AG04450 (cell line): ENCODE data around the gene PIGL. TPM values are rescaled to one million over a fixed set of nuclear protein-coding genes. Genes with fewer than 3 reads are reported as not detected.

Experiments used
- CTCF ChIA-PET: fragments of 300-600, 350-600 bp; formaldehyde crosslinking; extraction: SDS; loops from one replicate; lab custom pipeline; 2022; ENCODE audit warnings: antibody characterized with exemption, inconsistent platforms; lab: Charles Lee
- POLR2A ChIA-PET: fragments of 350-600 bp; formaldehyde crosslinking; extraction: SDS; loops from one replicate; lab custom pipeline; 2021; ENCODE audit warnings: antibody characterized with exemption, inconsistent platforms; lab: Yijun Ruan, JAX
- DNase-seq: peaks from one replicate; pipeline ENCODE4 v3.0.0-alpha.2; 2011; ENCODE audit warnings: low read depth, low spot score
- H3K27ac ChIP-seq: one replicate; pipeline ENCODE4 v1.5.1; 2012; ENCODE audit warnings: low read depth, low read length, control low read depth
- H3K27me3 ChIP-seq: one replicate; pipeline ENCODE4 v1.6.0; 2012; ENCODE audit warnings: low read length; ENCODE audit not compliant: control insufficient read depth, insufficient read depth
- H3K4me3 ChIP-seq: 2 replicates; pipeline ENCODE4 v1.5.1; 2011; ENCODE audit warnings: mild to moderate bottlenecking, low read depth, low read length, control low read depth
- H3K9me3 ChIP-seq: 2 replicates; pipeline ENCODE4 v1.5.1; 2012; ENCODE audit warnings: low read length; ENCODE audit not compliant: control insufficient read depth, insufficient read depth
- polyA plus RNA-seq: library from polyadenylated mRNA; depleted of rRNA; stranded (reverse); fragments of >200 nt; gene quantifications from 2 replicates; pipeline ENCODE4 v1.2.3, GENCODE V29; 2011
- TF ChIP-seq, protein P1 (sequence below): IDR thresholded peaks from 2 replicates; pipeline ENCODE4 v1.5.1; 2011; ENCODE audit warnings: low read depth, low read length, control low read depth, inconsistent platforms

PIGL gene
- polyA plus RNA-seq, 1 experiment, result 16.5 TPM

DNA sequence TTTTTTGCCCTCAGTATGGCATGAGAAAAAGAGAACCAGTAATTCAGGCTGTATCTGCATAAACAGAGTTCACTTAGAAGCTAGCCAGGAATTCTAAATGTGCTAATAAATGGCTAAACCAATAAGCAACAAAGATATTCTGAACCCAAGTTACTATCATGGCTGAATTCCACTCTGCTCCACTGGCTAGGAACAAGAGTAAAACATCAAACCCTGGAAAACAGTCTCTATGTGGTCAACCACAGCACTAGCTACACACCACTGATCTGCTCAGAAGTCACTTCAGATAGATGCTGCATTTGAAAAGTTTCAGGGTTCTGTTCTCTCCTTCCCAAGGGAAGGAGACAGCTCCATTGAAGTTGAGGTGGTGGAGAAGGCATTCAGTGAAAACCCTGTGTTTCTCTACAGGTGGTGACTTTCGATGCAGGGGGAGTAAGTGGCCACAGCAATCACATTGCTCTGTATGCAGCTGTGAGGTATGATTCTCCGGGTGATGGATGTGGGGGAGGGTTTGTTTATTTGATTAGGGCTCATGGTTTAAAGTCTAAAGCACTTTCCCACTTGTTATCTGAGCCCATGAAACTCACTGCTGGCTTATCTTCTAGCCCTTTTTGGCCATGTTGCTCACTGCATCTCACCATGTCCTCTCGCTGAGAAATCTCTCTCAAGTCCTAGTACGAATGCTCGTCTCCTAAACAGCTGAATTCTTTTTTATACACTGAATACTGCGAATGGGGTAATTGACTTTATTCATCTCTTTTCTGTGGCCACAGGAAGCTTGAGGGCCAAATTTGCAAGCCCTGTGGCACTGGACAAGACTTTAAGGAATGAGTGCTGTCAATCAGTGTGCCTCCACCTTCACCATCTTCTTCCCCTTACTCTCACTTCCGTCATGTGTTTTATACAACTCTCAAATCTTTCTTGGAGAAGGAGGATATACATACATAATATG is 96.4 kb downstream of the PIGL start:
- ChIA-PET CTCF (interaction anchor here (1.0 to 1.9 kb wide), 3 partner anchors 8 to 50 kb away, joined by 4 to 11 read pairs (median 7); no protein-coding TSS in a partner anchor), POLR2A (interaction anchor here (0.5 to 2.2 kb wide), 7 partner anchors 9 to 85 kb away, joined by 3 to 7 read pairs (median 3); partner anchors contain the start of gene UBB)
- peak; percentile 65 for DNase-seq
- Histone ChIP-seq H3K4me3 (no peak overlapping the region), H3K27ac (peak overlapping the region; percentile 33), H3K27me3 (no peaks in the 10 kb centered on the region), H3K9me3 (no peaks in the 10 kb centered on the region)
- TF ChIP-seq, protein P1, sequence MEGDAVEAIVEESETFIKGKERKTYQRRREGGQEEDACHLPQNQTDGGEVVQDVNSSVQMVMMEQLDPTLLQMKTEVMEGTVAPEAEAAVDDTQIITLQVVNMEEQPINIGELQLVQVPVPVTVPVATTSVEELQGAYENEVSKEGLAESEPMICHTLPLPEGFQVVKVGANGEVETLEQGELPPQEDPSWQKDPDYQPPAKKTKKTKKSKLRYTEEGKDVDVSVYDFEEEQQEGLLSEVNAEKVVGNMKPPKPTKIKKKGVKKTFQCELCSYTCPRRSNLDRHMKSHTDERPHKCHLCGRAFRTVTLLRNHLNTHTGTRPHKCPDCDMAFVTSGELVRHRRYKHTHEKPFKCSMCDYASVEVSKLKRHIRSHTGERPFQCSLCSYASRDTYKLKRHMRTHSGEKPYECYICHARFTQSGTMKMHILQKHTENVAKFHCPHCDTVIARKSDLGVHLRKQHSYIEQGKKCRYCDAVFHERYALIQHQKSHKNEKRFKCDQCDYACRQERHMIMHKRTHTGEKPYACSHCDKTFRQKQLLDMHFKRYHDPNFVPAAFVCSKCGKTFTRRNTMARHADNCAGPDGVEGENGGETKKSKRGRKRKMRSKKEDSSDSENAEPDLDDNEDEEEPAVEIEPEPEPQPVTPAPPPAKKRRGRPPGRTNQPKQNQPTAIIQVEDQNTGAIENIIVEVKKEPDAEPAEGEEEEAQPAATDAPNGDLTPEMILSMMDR, result no peak

DNA sequence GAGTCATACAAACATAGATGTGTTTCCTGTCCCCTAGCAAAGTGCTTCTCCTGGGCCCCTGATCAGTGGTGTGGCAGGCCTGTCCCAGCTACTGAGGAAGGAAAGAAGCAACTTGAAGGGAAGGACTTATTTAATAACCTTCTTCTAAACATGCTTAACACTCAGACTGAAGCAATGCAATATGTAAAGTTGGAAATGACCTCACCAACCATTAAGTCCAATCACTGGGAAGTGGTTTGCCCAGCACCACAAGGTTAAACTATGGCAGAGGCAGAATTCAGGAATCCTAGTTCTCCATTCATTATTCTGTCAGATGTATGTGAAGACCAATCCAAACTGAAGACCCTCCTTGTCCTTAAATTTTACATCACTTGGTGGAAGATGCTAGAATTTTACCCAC is 97.2 kb downstream of the PIGL start:
- CTCF ChIA-PET, result interaction anchor here (1.0 to 1.9 kb wide), 2 partner anchors 9 to 29 kb away, joined by 4 to 11 read pairs; no protein-coding TSS in a partner anchor
- POLR2A ChIA-PET, result interaction anchor here (1.5 to 2.2 kb wide), 3 partner anchors 8 to 66 kb away, joined by 7 read pairs; partner anchors contain the start of gene UBB
- Histone ChIP-seq H3K9me3 (no peaks in the 10 kb centered on the region), H3K27me3 (no peaks in the 10 kb centered on the region), H3K27ac (no peak overlapping the region), H3K4me3 (no peak overlapping the region)
- no peak for DNase-seq
- TF ChIP-seq, protein P1, result no peak

DNA sequence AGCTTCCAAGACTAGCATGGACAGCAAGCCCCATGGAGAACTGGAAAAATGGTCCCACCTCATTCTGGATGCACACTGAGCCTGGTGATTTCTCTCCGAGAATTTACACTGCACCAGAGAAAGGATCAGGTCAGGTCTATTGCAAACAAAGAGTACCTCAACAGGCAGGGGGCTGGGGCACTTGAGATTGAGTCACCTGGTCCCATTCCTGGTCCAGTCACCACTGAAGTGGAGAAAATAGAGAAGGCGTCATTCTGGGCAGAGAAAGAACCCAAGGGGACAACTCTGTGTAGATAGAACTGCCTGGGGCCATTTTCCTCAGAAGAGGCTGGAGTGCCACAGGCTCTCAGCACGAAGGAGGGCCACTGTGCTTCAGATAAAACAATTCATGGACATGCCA is 97.8 kb downstream of the PIGL start:
- Histone ChIP-seq H3K27me3 (no peaks in the 10 kb centered on the region), H3K9me3 (no peaks in the 10 kb centered on the region), H3K27ac (no peak overlapping the region), H3K4me3 (no peak overlapping the region)
- DNase-seq, result no peak
- CTCF ChIA-PET, result no interaction called here
- TF ChIP-seq, protein P1, result no peak
- POLR2A ChIA-PET, result no interaction called here

DNA sequence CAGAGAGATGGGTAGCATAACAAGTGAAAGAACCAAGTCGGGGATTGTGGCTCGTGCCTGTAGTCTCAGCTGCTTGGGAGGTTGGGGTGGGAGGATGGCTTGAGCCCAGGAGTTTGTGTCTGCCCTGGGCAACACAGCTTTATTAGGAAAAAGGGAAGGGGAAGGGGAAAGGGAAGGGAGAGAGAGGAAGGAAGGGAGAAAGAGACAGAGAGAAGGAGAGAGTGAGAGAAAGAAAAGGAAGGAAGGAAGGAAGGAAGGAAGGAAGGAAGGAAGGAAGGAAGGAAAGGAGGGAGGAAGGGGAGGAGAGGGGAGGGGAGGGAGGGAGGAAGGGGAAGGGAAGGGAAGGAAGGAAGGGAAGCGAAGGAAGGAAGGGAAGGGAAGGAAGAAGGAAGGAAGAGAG is 103.0 kb downstream of the PIGL start:
- DNase-seq, result no peak
- Histone ChIP-seq H3K4me3 (no peak overlapping the region), H3K27ac (no peak overlapping the region), H3K9me3 (peaks cover 4% of the 10 kb centered on the region), H3K27me3 (no peaks in the 10 kb centered on the region)
- POLR2A ChIA-PET, result interaction anchor here (1.2 kb wide), 1 partner anchor 146 kb away, joined by 3 read pairs; no protein-coding TSS in a partner anchor
- CTCF ChIA-PET, result interaction anchor here (0.6 to 0.7 kb wide), 3 partner anchors 44 to 309 kb away, joined by 3 to 5 read pairs (median 3); no protein-coding TSS in a partner anchor
- TF ChIP-seq, protein P1, result no peak
